Astrocyte (in vitro differentiated cells and primary cell): ENCODE measurements around the gene ANKS1A.

Experiments
- EZH2 ChIP-seq: IDR thresholded peaks from 2 replicates; pipeline ENCODE4 v1.6.1; 2012; ENCODE audit warnings: mild to moderate bottlenecking, low read length, inconsistent platforms; ENCODE audit not compliant: insufficient read depth
- TF ChIP-seq, protein P1 (sequence below): IDR thresholded peaks from 2 replicates; pipeline ENCODE4 v1.5.1; 2011; ENCODE audit warnings: low read depth, mild to moderate bottlenecking, inconsistent platforms, low read length, moderate library complexity; ENCODE audit not compliant: insufficient read depth

DNA sequence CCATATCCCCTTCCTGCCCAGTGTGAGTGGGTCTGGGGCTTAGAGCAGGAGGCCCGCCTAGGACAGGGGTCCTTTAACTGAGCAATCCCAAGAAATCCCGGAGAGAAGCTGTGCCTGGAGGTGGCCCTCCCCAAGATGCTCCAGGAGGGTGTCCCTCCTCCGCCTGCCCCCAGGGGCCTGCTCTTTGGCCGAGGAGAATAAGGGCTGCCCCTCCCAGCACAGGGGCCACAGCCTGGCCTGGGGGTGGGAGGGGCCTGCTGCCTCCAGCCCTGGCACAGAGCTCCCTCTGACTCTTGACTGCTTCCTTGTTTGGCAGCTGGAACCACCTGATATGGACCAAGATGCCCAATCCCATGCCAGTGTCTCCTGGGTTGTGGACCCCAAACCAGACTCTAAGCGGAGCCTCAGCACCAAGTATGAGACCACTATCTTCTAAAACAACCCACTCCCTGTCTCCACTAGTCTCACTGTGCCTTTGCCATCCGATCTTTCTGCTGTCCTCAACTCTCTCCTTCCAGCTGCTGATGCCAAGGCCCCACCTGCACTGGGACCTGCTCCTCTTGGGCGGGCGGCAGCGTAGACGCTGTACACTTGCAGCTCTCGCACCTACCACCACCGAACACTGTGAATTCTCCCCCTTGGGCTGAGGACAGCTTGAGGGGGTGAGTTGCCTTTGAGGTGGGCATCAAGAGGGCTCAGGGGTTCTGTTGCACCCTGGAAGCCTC lies 197.7 kb downstream of the ANKS1A start:
- TF ChIP-seq, protein P1, sequence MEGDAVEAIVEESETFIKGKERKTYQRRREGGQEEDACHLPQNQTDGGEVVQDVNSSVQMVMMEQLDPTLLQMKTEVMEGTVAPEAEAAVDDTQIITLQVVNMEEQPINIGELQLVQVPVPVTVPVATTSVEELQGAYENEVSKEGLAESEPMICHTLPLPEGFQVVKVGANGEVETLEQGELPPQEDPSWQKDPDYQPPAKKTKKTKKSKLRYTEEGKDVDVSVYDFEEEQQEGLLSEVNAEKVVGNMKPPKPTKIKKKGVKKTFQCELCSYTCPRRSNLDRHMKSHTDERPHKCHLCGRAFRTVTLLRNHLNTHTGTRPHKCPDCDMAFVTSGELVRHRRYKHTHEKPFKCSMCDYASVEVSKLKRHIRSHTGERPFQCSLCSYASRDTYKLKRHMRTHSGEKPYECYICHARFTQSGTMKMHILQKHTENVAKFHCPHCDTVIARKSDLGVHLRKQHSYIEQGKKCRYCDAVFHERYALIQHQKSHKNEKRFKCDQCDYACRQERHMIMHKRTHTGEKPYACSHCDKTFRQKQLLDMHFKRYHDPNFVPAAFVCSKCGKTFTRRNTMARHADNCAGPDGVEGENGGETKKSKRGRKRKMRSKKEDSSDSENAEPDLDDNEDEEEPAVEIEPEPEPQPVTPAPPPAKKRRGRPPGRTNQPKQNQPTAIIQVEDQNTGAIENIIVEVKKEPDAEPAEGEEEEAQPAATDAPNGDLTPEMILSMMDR = no peak
- TF ChIP-seq EZH2 = no peak
